Measurements from ENCODE around the gene ANO9.

DNA sequence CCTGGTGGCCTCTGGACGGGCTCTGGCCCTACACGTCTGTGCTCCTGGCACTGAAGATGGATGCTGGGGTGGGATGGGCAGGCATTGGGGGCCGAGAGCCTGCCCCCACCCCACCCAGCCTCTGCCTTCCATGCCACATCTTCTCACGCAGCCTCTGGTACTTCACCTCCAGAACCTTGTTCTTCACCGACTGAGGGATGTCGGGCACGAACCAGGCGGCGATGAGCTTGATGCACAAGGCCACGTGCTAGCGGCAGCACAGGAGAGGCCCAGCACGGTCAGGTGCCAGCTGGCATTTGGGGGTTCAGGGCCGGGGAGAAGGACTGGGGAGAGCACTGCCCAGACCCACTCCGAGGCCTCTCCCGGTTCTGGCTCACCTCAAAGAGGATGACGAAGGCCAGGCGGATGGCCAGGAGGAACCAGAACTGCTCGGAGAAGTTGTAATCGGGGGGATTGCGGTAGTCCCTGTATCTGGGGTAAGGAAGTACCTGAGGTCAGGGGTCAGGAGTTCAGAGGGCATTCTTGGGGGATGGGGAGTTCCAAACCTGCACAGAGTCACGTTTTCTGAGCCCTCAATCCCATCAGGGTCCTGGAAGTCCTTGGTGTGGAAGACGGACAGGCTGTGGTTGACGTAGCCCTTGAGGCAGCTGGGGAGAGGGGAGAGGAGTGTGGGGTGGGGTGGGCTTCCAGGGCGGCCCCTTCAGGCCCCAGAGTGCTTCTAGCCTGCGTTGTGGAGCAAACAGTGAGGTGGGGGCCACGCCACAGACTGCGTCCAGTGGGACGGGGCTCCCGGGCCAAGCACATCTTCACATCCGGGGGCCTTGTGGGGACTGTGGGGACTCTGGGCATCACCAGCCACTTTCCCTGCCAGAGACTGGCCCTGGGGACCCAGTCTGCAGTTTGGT is 23.2 kb downstream of the ANO9 start:
- TF ChIP-seq CTCF (IDR thresholded peaks at IDR 0.05) (no peak), POLR2A (IDR thresholded peaks at IDR 0.05) (no peak)
